GM12891 (cell line): ENCODE results near the gene TMEM121.

ENCODE experiments used
- POLR2A ChIP-seq: IDR thresholded peaks from 2 replicates; pipeline ENCODE4 v1.6.1; 2011; ENCODE audit warnings: low read depth, low read length, control low read depth
- POLR2AphosphoS5 ChIP-seq: IDR thresholded peaks from 2 replicates; pipeline ENCODE4 v1.6.1; 2011; ENCODE audit warnings: low read depth, low read length, control low read depth
- TAF1 ChIP-seq: IDR thresholded peaks from 2 replicates; pipeline ENCODE4 v1.6.1; 2011; ENCODE audit warnings: low read depth, low read length, control low read depth

DNA sequence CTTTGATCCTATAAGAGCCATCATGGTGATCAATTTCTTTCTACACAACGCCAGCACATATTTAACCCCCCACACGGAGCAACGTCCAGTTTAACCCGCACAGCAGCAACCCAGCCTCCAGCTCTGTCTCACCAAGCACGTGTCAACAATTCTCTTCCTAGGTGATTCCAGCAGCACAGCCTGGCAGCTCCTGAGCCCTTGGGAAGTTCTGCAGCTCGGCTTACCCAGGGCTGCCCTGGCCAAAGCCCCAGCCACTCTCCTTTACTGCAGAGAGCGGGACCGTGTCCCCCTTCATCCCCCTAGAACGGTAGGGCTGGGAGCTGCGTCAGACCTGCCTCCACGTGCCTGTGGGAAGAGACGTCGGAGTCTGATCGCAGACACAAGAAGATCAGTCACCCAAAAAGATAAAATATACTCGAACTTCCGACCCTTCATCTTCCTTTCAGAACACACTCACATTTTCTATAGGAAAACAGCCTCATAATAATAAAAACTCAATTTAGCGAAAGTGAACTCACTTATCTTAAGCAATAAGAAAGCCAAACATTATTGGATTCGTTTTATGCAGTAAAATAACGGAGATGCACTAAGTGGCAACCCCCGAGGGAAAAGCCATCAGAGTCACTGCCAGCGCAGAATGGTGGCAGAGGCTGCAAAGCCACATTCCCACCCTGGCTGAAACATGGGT lies 7.6 kb downstream of the TMEM121 start:
- TF ChIP-seq POLR2AphosphoS5 (no peak), TAF1 (no peak), POLR2A (no peak)
